ENCODE data around the gene SYNE2. TPM values are rescaled to one million over a fixed set of nuclear protein-coding genes. Genes with fewer than 3 reads are reported as not detected.

Gene SYNE2
- total RNA-seq, 2 donors from 2014 or later = 104 to 390 TPM

- no peak overlapping the region for H3K27ac ChIP-seq
- intact Hi-C loops (cut with DNase I) = no loop called here
- TF ChIP-seq POLR2AphosphoS5 (IDR thresholded peaks at IDR 0.05) = no peak
- no peak for TF ChIP-seq CTCF (IDR thresholded peaks at IDR 0.05)
- no peak for TF ChIP-seq POLR2A (IDR thresholded peaks at IDR 0.05)
- no peaks in the 10 kb centered on the region for H3K4me1 ChIP-seq (replicated peaks)
- DNase-seq (ENCODE audit: low spot score) = no peak
- H3K9me3 ChIP-seq = no peaks in the 10 kb centered on the region
- no peak overlapping the region for H3K4me3 ChIP-seq
- no peaks in the 10 kb centered on the region for H3K36me3 ChIP-seq
- no peaks in the 10 kb centered on the region for H3K27me3 ChIP-seq (replicated peaks; ENCODE audit: insufficient read depth)
- WGBS = 83% methylated on average over 7 of the region's 7 CpGs
These were observed 331.4 kb downstream of the SYNE2 start for GRCh38 chr14:64184103-64184729.

- H3K27ac ChIP-seq = no peak overlapping the region
- no peaks in the 10 kb centered on the region for H3K9me3 ChIP-seq
- no peaks in the 10 kb centered on the region for H3K4me1 ChIP-seq (replicated peaks)
- 94% methylated on average over 1 of the region's 1 CpG for WGBS
- TF ChIP-seq CTCF (IDR thresholded peaks at IDR 0.05) = no peak
- TF ChIP-seq POLR2A (IDR thresholded peaks at IDR 0.05) = no peak
- no peak for TF ChIP-seq POLR2AphosphoS5 (IDR thresholded peaks at IDR 0.05)
- H3K36me3 ChIP-seq = no peaks in the 10 kb centered on the region
- intact Hi-C loops (cut with DNase I) = no loop called here
- no peak overlapping the region for H3K4me3 ChIP-seq
- H3K27me3 ChIP-seq (replicated peaks; ENCODE audit: insufficient read depth) = no peaks in the 10 kb centered on the region
- DNase-seq (ENCODE audit: low spot score) = no peak
These were observed 332.4 kb downstream of the SYNE2 start for GRCh38 chr14:64185184-64185583.

GRCh38 chr14:64186231-64187129, 333.7 kb downstream of the SYNE2 start:
- intact Hi-C loops (cut with DNase I) = no loop called here
- Histone ChIP-seq H3K9me3 (no peaks in the 10 kb centered on the region), H3K36me3 (no peaks in the 10 kb centered on the region), H3K27me3 (replicated peaks; ENCODE audit: insufficient read depth) (no peaks in the 10 kb centered on the region), H3K4me1 (replicated peaks) (no peaks in the 10 kb centered on the region), H3K27ac (no peak overlapping the region), H3K4me3 (no peak overlapping the region)
- 87% methylated on average over 12 of the region's 12 CpGs for WGBS
- DNase-seq (ENCODE audit: low spot score) = no peak
- TF ChIP-seq CTCF (IDR thresholded peaks at IDR 0.05) (no peak), POLR2AphosphoS5 (IDR thresholded peaks at IDR 0.05) (no peak), POLR2A (IDR thresholded peaks at IDR 0.05) (no peak)

GRCh38 chr14:64187331-64187730, 334.5 kb downstream of the SYNE2 start:
- DNase-seq (ENCODE audit: low spot score) = no peak
- Histone ChIP-seq H3K27ac (no peak overlapping the region), H3K4me3 (no peak overlapping the region), H3K27me3 (replicated peaks; ENCODE audit: insufficient read depth) (no peaks in the 10 kb centered on the region), H3K4me1 (replicated peaks) (no peaks in the 10 kb centered on the region), H3K36me3 (no peaks in the 10 kb centered on the region), H3K9me3 (no peaks in the 10 kb centered on the region)
- intact Hi-C loops (cut with DNase I) = no loop called here
- 57% methylated on average over 3 of the region's 3 CpGs for WGBS
- TF ChIP-seq POLR2A (IDR thresholded peaks at IDR 0.05) (no peak), POLR2AphosphoS5 (IDR thresholded peaks at IDR 0.05) (no peak), CTCF (IDR thresholded peaks at IDR 0.05) (no peak)

All from prostate gland (tissue), 2 donors.